GM18870 (cell line): ENCODE data around the gene SIM1.

Source experiments
- ATAC-seq: cut with Tn5 transposase; IDR thresholded peaks from one replicate; pipeline ENCODE4 v1.9.1; 2021; ENCODE audit warnings: moderate library complexity; ENCODE audit not compliant: unreplicated experiment

Gene SIM1, protein sequence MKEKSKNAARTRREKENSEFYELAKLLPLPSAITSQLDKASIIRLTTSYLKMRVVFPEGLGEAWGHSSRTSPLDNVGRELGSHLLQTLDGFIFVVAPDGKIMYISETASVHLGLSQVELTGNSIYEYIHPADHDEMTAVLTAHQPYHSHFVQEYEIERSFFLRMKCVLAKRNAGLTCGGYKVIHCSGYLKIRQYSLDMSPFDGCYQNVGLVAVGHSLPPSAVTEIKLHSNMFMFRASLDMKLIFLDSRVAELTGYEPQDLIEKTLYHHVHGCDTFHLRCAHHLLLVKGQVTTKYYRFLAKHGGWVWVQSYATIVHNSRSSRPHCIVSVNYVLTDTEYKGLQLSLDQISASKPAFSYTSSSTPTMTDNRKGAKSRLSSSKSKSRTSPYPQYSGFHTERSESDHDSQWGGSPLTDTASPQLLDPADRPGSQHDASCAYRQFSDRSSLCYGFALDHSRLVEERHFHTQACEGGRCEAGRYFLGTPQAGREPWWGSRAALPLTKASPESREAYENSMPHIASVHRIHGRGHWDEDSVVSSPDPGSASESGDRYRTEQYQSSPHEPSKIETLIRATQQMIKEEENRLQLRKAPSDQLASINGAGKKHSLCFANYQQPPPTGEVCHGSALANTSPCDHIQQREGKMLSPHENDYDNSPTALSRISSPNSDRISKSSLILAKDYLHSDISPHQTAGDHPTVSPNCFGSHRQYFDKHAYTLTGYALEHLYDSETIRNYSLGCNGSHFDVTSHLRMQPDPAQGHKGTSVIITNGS

GRCh38 chr6:100464903-100465700, at the start of gene SIM1:
Gene SIM1 (minus strand): TSS chr6:100464921. CDS start chr6:100463468, 1,453 bp downstream.
- ATAC-seq, result no peak

- no peak for ATAC-seq
Measured at GRCh38 chr6:100512203-100512862, 47.6 kb upstream of the SIM1 start.

DNA sequence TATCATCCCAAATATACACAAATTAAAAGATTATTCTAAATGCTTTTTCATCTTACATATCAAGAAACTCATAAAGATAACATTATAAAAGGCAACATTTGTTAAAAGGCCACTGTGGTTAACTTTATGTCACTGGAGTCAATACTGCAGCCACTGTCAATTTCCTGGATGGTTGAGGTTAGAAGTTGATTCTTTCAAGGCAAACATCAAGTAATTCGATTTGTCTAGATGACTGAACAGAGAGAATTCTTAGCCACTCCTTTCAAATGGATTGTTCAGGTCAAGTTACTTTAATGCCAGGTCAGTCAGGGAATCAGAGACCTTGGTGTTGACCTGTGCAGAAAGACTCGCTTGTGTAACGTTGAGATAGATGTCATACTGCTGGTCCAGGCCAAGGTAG, 44.4 kb upstream of the SIM1 start:
- ATAC-seq, result no peak

DNA sequence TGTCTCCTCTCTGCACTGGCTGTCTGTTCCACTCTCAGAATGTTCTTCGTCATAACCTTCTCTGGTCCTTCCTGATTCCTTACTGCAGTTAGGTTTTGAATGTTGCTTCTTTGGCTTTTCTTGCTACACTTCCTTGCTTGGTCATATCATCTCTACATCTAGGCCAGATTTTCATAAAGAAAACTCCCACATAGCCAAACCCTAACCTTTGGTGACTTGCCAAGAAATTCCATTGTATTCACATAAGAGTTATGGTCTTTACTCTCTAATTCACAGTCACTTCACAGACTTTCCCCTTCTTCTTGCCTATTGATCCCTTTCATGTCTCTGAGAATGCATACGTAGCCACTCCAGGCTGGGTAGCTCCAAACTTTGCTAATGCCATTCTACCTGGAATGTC, 41.9 kb upstream of the SIM1 start:
- ATAC-seq, result no peak

DNA sequence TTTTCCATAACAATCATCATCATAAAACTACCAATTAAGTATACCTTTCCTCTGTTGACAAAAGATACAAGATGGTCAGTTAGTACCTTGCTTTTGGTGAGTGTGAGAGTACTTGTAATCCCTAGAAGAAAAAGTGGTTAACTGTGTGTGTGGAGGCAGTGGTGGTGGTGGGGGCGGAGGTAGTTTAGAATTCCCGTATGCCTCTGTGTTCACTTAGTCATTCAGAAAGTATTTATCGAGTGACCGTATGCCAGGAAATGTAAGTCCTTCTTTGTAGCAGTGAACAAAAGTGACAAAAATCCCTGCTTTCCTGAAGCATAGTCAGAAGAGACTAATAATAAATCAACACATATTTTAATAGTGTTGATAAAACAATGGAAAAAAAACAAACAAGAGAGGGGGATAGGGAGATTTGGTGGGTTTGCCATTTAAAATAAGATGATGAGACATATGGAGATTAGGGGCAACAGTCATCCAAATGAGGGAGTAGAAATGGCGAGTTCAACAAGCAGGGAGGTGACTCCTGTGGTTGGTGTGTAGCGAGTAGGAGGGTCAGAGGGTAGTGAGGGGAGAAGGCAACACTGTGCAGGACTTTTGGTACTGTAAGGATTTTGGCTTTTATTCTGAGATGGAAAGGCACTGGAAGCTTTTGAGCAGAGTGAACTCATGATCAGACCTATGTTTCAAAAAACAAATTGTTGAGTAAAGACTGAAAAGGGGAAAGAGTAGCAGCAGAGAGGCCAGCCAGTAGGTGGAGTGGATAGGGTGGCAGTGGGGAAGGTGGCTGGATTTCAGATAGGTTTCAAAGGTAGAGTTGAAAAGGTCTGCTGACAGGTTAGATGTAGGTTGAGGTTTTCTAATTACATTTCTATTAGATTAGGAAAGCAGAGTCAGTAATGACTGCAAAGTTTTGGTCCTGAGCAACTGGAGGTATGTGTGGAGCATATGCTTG, 40.3 kb upstream of the SIM1 start:
- ATAC-seq, result no peak

GRCh38 chr6:100503043-100503705, 38.5 kb upstream of the SIM1 start:
- no peak for ATAC-seq

DNA sequence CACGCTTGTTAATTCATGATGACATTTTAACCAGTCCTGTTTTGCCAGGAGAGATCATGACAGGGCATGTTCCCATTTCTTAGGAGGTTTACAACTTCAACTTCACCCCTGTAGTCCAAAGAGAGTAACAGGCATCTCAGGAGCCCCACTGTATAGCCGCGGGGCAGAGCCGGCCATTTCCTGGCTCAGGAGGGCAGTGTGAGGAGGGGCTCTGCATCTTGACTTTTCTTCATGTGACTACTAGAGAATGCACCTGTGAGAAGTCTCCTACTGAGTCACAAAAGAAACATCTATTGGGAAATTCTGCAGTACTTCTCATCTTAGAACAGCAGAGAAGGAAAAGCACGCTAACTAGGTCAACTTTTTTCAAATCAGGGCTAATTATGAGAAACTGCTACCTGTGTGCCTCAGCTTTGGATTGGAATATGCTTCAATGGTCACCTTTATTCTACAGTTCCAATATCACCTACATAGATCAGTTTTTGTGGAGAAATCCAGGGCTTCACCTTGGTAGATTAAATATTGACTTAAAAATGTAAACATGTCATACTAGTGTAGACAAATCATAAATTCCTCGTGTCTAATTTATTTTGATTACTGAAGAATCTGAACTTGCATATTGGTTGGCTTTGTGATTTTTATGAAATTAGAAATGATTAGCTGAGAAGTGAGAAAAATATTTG, 28.6 kb upstream of the SIM1 start:
- no peak for ATAC-seq

DNA sequence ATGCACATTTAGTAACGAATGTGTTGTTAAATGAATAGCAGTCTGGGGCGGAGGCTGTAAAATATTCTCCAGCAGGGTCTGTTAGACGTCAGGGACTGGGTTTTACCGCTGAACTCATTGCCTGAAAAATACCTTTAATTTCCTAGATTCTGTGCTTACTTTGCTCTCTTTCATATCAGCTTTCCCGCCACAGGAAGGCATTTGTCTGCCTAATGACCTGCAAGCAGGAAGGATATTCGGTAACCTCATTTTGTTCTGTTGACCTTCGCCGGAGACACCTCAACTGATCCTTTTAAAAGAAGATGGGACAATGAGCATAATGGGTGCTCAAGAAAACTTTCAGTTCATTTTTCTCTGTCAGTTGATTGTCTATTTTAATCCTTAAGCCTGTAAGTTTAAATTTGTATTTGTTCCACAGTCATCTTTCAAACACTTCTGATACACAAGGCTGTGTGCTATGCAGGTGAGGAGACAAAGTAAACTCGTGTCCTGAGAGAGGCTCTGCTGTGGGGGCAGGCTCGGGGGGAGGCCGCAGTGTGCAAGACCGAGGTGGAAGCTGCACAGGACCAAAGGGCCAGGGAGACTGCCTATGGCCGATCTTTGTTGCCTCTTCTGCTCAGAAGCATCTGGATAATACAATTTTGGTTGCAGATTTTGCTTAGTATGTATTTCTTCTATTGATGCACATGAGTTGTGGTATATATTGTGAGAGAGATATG, 27.4 kb upstream of the SIM1 start:
- ATAC-seq, result no peak

DNA sequence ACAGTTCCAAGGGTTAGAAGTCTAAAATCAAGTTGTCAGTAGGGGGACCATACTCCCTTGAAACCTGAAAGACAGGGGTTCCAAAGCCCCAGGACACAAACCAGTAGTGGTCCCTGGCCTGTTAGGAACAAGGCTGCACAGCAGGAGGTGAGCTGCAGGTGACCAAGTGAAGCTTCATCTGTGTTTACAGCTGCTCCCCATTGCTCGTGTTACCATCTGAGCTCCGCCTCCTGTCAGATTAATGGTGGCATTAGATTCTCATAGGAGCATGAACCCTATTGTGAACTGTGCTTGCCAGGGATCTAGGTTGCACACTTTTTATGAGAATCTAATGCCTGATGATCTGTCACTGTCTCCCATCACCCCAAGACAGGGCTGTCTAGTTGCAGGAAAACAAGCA, 25.3 kb upstream of the SIM1 start:
- ATAC-seq, result no peak

GRCh38 chr6:100488244-100488643, 23.5 kb upstream of the SIM1 start:
- peak; percentile 45 for ATAC-seq

DNA sequence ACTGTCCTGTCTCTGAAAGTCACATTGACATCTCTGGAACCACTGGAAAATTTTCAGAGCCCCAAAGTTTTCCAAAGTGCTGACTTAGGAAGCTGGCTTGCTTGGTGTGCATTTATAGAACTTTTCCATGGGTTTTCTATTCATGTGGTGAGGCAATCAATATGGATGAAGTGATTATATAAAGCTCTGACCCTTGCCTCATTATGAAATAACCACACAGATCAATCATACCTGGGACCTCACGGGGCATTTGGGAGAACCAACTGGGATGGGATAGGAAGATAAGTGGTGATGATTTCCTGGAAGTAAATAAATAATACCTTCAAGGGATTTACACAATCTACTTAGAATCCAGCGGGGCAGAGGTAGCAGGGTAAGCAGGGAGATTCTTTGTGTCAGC, 22.9 kb upstream of the SIM1 start:
- ATAC-seq, result no peak

DNA sequence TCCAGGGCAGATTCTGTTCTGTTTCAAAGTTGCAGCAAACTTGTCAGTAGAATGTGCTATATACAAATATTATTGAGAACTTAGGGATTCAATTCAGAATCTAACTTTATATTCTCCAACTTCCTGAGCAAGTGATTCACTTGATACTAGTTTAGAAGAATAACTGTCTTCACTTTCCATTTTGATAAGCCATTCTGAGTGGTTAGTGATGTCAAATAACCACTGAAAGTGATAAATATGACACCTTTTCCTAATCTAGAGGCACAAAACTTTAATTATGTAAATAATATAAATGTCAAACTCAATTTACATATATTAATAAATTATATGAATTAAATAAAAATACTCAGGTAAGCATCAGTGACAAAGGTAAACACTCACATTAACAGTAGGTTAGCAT, 20.5 kb upstream of the SIM1 start:
- ATAC-seq, result no peak

DNA sequence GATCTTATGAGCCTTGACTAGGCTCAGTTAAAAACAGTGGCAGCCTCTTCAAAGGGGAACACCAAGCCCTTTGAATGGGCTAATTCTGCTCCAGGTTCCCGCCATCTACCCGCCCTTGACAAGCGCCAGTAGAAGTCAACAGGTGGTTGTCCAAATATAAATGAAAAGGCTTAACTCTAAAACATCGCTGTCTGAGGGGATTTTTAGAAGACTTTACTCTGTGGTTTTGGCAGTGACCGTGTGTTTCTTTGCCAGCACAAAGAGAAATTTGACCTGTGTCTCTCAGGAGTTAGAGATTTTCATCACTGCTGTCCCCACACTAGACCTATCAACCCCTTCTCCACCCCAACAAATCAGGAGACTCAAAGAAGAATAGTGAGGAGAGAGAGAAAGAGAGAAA, 19.8 kb upstream of the SIM1 start:
- no peak for ATAC-seq

- ATAC-seq, result no peak
Measured at GRCh38 chr6:100482698-100483097, 18.0 kb upstream of the SIM1 start.

- ATAC-seq, result peak; percentile 43
Measured at GRCh38 chr6:100479179-100480035, 14.7 kb upstream of the SIM1 start.

- ATAC-seq, result peak; percentile 84
Measured at GRCh38 chr6:100475554-100476320, 11.0 kb upstream of the SIM1 start.
